ENCODE results near the gene CENPB. TPM values are rescaled to one million over a fixed set of nuclear protein-coding genes. Genes with fewer than 3 reads are reported as not detected.
A peak's percentile ranks its signal among the peaks of the same experiment; 100 is the strongest.
"Not testable (repeated sequence)": the region's sequence is repeated elsewhere in the genome, so short reads cannot be mapped to it uniquely, and the experiment has no call there.

Gene CENPB, protein sequence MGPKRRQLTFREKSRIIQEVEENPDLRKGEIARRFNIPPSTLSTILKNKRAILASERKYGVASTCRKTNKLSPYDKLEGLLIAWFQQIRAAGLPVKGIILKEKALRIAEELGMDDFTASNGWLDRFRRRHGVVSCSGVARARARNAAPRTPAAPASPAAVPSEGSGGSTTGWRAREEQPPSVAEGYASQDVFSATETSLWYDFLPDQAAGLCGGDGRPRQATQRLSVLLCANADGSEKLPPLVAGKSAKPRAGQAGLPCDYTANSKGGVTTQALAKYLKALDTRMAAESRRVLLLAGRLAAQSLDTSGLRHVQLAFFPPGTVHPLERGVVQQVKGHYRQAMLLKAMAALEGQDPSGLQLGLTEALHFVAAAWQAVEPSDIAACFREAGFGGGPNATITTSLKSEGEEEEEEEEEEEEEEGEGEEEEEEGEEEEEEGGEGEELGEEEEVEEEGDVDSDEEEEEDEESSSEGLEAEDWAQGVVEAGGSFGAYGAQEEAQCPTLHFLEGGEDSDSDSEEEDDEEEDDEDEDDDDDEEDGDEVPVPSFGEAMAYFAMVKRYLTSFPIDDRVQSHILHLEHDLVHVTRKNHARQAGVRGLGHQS
- total RNA-seq: 91.1 to 94.9 TPM (median 92.1 TPM) in 3 replicates
- long read RNA-seq, transcript CENPB-201 (1 exons, 2,840 nt): major isoform, 10 of 10 reads
- long read RNA-seq, partial matches to known transcripts: 0 of 10 reads
- long read RNA-seq, other reads (novel, unspliced or antisense): 0 of 10 reads

DNA sequence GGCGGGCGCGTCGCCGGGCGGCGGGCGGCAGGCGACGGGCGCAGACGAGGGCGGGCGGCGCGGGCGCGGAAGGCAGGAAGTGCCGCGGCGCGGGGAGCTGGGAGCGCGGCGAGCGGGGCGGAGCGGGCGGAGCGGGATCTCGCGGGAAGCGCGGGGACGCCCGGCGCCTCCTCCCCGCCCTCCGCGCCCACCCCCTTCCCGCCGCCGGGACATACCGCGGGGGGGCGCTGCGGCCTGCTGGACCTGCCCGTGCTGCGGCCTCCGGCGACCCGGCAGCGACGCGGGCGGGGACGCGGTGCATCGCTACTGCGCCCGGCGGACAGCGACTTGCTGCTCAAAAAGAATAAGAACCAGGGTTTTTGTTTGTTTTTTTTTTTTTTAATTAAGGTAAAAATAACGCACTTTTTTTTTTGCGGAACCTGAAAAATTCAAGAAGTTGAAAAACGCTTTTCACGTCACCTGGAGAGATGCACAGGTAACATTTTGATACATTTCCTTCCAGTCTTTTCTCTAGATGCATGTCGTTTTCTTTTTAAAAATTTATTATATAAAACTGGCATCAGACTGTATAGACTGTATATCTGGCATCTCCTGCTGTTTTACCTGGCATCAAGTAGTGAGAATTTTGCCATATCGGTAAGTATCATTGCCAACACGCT lies at the start of gene CENPB:
TSS of gene CENPB (minus strand) at position 76 of the 659 bp plus-strand sequence. CDS start 257 bp downstream, outside the sequence.
- H3K4me3 Mint-ChIP-seq (ENCODE audit: unreplicated experiment): peak within 1 kb of the TSS; percentile 83
- H3K36me3 Mint-ChIP-seq (ENCODE audit: low read depth): no peaks in the 10 kb centered on the region
- TF ChIP-seq, protein P1, sequence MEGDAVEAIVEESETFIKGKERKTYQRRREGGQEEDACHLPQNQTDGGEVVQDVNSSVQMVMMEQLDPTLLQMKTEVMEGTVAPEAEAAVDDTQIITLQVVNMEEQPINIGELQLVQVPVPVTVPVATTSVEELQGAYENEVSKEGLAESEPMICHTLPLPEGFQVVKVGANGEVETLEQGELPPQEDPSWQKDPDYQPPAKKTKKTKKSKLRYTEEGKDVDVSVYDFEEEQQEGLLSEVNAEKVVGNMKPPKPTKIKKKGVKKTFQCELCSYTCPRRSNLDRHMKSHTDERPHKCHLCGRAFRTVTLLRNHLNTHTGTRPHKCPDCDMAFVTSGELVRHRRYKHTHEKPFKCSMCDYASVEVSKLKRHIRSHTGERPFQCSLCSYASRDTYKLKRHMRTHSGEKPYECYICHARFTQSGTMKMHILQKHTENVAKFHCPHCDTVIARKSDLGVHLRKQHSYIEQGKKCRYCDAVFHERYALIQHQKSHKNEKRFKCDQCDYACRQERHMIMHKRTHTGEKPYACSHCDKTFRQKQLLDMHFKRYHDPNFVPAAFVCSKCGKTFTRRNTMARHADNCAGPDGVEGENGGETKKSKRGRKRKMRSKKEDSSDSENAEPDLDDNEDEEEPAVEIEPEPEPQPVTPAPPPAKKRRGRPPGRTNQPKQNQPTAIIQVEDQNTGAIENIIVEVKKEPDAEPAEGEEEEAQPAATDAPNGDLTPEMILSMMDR (IDR thresholded peaks at IDR 0.05): peak; percentile 91
- no peaks in the 10 kb centered on the region for H3K9me3 Mint-ChIP-seq (ENCODE audit: low read depth)
- no peak for DNase-seq (ENCODE audit: low spot score)
- H3K4me1 Mint-ChIP-seq (ENCODE audit: low read depth): peaks cover 35% of the 10 kb centered on the region
- H3K27me3 Mint-ChIP-seq (ENCODE audit: low read depth): no peaks in the 10 kb centered on the region
- H3K27ac Mint-ChIP-seq (ENCODE audit: unreplicated experiment): peak within 1 kb of the TSS; percentile 86

DNA sequence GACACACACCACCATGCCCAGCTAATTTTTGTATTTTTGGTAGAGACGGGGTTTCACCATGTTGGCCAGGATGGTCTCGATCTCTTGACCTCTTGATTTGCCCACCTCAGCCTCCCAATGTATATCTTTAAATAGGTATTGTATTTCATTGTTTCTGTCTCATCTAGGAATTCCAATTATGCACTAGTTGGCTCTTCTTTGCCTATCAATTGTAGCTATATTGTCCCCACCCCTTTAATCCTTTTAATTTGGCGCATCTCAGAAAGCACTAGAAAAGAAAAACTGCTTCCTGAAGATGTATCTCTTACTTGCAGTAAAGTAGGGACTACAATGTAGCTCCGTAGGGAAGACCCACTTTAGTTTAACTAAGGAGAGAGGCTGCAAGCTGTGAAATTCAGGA lies 49.6 kb upstream of the CENPB start:
- Mint-ChIP-seq H3K27me3 (ENCODE audit: low read depth) (no peaks in the 10 kb centered on the region), H3K27ac (ENCODE audit: unreplicated experiment) (no peak overlapping the region), H3K9me3 (ENCODE audit: low read depth) (peaks cover 4% of the 10 kb centered on the region), H3K4me3 (ENCODE audit: unreplicated experiment) (no peak overlapping the region), H3K4me1 (ENCODE audit: low read depth) (no peaks in the 10 kb centered on the region), H3K36me3 (ENCODE audit: low read depth) (peaks cover 6% of the 10 kb centered on the region)
- TF ChIP-seq, protein P1 (IDR thresholded peaks at IDR 0.05): no peak
- DNase-seq (ENCODE audit: low spot score): no peak

DNA sequence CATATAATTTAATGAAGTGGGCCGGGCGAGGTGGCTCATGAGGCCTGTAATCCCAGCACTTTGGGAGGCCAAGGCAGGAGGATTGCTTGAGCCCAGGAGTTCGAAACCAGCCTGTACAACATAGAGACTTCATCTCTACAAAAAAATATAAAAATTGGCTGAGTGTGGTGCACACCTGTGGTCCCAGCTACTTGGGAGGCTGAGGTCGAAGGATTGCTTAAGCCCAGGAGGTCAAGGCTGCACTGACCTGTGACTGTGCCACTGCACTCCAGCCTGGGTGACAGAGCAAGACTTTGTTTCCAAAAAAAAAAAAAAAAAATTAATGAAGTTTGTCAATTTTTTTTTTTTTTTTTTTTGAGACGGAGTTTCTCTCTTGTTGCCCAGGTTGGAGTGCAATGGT lies 43.4 kb upstream of the CENPB start:
- H3K36me3 Mint-ChIP-seq (ENCODE audit: low read depth): peaks cover 13% of the 10 kb centered on the region

DNA sequence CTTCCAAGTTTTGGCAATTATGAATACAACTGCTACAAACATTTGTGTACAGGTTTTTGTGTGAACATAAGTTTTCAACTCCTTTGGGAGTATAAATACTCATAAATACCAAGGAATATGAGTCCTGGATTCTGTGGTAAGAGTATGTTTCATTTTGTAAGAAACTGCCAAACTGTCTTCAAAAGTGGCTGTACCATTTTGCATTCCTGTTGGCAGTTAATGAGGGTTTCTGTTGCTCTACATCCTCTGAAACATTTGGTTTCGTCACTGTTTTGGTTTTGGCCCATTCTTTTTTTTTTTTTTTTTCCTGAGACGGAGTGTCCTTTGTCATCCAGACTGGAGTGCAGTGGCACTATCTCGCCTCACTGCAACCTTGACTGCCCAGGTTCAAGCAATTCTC lies 42.3 kb upstream of the CENPB start:
- Mint-ChIP-seq H3K27ac (ENCODE audit: unreplicated experiment) (no peak overlapping the region), H3K9me3 (ENCODE audit: low read depth) (no peaks in the 10 kb centered on the region), H3K4me1 (ENCODE audit: low read depth) (no peaks in the 10 kb centered on the region), H3K36me3 (ENCODE audit: low read depth) (peaks cover 13% of the 10 kb centered on the region), H3K27me3 (ENCODE audit: low read depth) (no peaks in the 10 kb centered on the region), H3K4me3 (ENCODE audit: unreplicated experiment) (no peak overlapping the region)
- DNase-seq (ENCODE audit: low spot score): no peak
- TF ChIP-seq, protein P1 (IDR thresholded peaks at IDR 0.05): no peak

More for the DNA sequence above, 43.4 kb upstream of the CENPB start:
- H3K27ac Mint-ChIP-seq (ENCODE audit: unreplicated experiment); H3K4me3 Mint-ChIP-seq (ENCODE audit: unreplicated experiment); DNase-seq (ENCODE audit: low spot score); H3K4me1 Mint-ChIP-seq (ENCODE audit: low read depth); H3K27me3 Mint-ChIP-seq (ENCODE audit: low read depth); H3K9me3 Mint-ChIP-seq (ENCODE audit: low read depth): not testable (repeated sequence)

DNA sequence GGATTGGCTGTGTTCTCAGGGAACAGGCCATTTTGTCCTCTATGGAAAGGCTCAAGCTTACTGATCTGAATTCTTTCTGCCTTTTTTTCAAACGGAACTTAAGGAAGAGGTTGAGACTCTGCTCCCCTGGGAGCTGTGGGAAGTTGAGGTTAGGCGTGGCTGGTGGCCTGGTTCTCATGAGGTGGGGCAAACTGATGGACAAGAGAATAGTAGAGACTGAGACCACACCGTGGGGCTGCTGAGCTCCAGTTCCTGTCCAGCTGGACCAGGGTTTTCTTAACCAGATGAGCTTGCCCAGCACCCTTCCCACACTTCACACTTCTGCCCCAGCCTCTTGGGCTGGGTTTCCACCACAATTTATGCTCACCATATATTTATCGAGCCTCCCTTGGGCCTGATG lies 39.9 kb upstream of the CENPB start:
- DNase-seq (ENCODE audit: low spot score): no peak
- Mint-ChIP-seq H3K27ac (ENCODE audit: unreplicated experiment) (no peak overlapping the region), H3K27me3 (ENCODE audit: low read depth) (no peaks in the 10 kb centered on the region), H3K4me3 (ENCODE audit: unreplicated experiment) (no peak overlapping the region), H3K9me3 (ENCODE audit: low read depth) (no peaks in the 10 kb centered on the region), H3K4me1 (ENCODE audit: low read depth) (peaks cover 6% of the 10 kb centered on the region), H3K36me3 (ENCODE audit: low read depth) (peaks cover 15% of the 10 kb centered on the region)
- TF ChIP-seq, protein P1 (IDR thresholded peaks at IDR 0.05): no peak
